ENCODE data around the gene KCNH2. TPM values are rescaled to one million over a fixed set of nuclear protein-coding genes. Genes with fewer than 3 reads are reported as not detected.

Gene KCNH2
- total and polyA plus RNA-seq, 2 experiments from 2014 or later = 2.6 to 14.7 TPM

DNA sequence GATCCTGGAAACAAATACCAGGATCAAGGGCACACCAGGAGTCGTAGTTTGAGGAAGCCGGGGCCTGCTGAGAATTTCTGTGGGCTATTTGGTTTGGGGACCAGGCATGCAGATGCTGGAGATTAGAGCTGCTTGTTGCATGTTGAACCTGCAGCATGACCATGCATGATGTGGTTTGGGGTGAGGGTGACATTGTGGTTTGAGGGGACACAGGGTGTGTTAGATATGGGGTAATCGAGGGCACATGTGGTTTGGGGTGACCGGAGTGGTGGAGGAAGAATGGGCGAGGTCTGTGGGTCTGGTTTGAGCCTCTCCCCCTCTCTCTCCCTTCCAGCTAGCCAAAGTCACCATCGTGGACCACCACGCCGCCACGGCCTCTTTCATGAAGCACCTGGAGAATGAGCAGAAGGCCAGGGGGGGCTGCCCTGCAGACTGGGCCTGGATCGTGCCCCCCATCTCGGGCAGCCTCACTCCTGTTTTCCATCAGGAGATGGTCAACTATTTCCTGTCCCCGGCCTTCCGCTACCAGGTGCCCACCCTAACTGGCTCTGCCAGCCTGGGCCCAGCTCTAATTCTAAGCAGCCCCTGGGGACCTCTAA is 22.9 kb upstream of the KCNH2 start (continued):
- TF ChIP-seq, protein P1, sequence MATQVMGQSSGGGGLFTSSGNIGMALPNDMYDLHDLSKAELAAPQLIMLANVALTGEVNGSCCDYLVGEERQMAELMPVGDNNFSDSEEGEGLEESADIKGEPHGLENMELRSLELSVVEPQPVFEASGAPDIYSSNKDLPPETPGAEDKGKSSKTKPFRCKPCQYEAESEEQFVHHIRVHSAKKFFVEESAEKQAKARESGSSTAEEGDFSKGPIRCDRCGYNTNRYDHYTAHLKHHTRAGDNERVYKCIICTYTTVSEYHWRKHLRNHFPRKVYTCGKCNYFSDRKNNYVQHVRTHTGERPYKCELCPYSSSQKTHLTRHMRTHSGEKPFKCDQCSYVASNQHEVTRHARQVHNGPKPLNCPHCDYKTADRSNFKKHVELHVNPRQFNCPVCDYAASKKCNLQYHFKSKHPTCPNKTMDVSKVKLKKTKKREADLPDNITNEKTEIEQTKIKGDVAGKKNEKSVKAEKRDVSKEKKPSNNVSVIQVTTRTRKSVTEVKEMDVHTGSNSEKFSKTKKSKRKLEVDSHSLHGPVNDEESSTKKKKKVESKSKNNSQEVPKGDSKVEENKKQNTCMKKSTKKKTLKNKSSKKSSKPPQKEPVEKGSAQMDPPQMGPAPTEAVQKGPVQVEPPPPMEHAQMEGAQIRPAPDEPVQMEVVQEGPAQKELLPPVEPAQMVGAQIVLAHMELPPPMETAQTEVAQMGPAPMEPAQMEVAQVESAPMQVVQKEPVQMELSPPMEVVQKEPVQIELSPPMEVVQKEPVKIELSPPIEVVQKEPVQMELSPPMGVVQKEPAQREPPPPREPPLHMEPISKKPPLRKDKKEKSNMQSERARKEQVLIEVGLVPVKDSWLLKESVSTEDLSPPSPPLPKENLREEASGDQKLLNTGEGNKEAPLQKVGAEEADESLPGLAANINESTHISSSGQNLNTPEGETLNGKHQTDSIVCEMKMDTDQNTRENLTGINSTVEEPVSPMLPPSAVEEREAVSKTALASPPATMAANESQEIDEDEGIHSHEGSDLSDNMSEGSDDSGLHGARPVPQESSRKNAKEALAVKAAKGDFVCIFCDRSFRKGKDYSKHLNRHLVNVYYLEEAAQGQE (IDR thresholded peaks at IDR 0.05; ENCODE audit: unreplicated experiment) = no peak
- TF ChIP-seq EZH2phosphoT487 (IDR thresholded peaks at IDR 0.05; ENCODE audit: unreplicated experiment) (no peak), ZNF331 (CRISPR knock-in tag; IDR thresholded peaks at IDR 0.05; ENCODE audit: low read depth) (no peak)

- Histone ChIP-seq H3K36me3 (ENCODE audit: insufficient read depth) (no peaks in the 10 kb centered on the region), H3K4me1 (ENCODE audit: insufficient read depth) (no peaks in the 10 kb centered on the region), H3K9me2 (ENCODE audit: insufficient read depth) (no peaks in the 10 kb centered on the region), H3K4me3 (no peak overlapping the region), H4K20me1 (replicated peaks; ENCODE audit: insufficient read depth) (no peaks in the 10 kb centered on the region), H3K4me2 (no peak overlapping the region), H2AFZ (no peak overlapping the region), H3K27ac (ENCODE audit: low read depth) (no peak overlapping the region), H3K79me2 (replicated peaks; ENCODE audit: insufficient read depth) (no peaks in the 10 kb centered on the region), H3K27me3 (ENCODE audit: insufficient read depth) (no peaks in the 10 kb centered on the region), H3F3A (replicated peaks; ENCODE audit: low read depth) (no peaks in the 10 kb centered on the region)
- H3K4me1 Mint-ChIP-seq = peaks cover 4% of the 10 kb centered on the region; the same call in 2 of the 3 replicates
- H3K36me3 Mint-ChIP-seq (ENCODE audit: low read depth) = no peaks in the 10 kb centered on the region; the same call in 2 of the 3 replicates
- peaks cover 11% of the 10 kb centered on the region for H3K27me3 Mint-ChIP-seq (ENCODE audit: insufficient read depth, low read depth, poor library complexity)
- H3K4me3 Mint-ChIP-seq = no peak overlapping the region
- H3K9me3 Mint-ChIP-seq = no peaks in the 10 kb centered on the region
- ATAC-seq = no peak
- DNase-seq (ENCODE audit: low spot score) = no peak
- H3K27ac Mint-ChIP-seq = no peak overlapping the region
- TF ChIP-seq CREB1 (CRISPR knock-in tag; IDR thresholded peaks at IDR 0.05; ENCODE audit: low read depth) (no peak), EZH2phosphoT487 (IDR thresholded peaks at IDR 0.05; ENCODE audit: unreplicated experiment) (no peak), STAT1 (IDR thresholded peaks at IDR 0.05; ENCODE audit: unreplicated experiment) (no peak), POLR2AphosphoS5 (IDR thresholded peaks at IDR 0.05; ENCODE audit: low read depth) (no peak), ZNF331 (CRISPR knock-in tag; IDR thresholded peaks at IDR 0.05; ENCODE audit: low read depth) (no peak), ZNF114 (CRISPR knock-in tag; IDR thresholded peaks at IDR 0.05) (no peak), JUNB (IDR thresholded peaks at IDR 0.05; ENCODE audit: unreplicated experiment) (no peak), EZH2 (IDR thresholded peaks at IDR 0.05; ENCODE audit: low read depth, unreplicated experiment) (no peak), NANOG (IDR thresholded peaks at IDR 0.05; ENCODE audit: borderline replicate concordance) (no peak)
- TF ChIP-seq, protein P1 (IDR thresholded peaks at IDR 0.05; ENCODE audit: unreplicated experiment) = no peak
- TF ChIP-seq, protein P2, sequence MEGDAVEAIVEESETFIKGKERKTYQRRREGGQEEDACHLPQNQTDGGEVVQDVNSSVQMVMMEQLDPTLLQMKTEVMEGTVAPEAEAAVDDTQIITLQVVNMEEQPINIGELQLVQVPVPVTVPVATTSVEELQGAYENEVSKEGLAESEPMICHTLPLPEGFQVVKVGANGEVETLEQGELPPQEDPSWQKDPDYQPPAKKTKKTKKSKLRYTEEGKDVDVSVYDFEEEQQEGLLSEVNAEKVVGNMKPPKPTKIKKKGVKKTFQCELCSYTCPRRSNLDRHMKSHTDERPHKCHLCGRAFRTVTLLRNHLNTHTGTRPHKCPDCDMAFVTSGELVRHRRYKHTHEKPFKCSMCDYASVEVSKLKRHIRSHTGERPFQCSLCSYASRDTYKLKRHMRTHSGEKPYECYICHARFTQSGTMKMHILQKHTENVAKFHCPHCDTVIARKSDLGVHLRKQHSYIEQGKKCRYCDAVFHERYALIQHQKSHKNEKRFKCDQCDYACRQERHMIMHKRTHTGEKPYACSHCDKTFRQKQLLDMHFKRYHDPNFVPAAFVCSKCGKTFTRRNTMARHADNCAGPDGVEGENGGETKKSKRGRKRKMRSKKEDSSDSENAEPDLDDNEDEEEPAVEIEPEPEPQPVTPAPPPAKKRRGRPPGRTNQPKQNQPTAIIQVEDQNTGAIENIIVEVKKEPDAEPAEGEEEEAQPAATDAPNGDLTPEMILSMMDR (conservative IDR thresholded peaks at IDR 0.05; ENCODE audit: low read depth in 2 of 2) = no peak
- TF ChIP-seq, protein P3, sequence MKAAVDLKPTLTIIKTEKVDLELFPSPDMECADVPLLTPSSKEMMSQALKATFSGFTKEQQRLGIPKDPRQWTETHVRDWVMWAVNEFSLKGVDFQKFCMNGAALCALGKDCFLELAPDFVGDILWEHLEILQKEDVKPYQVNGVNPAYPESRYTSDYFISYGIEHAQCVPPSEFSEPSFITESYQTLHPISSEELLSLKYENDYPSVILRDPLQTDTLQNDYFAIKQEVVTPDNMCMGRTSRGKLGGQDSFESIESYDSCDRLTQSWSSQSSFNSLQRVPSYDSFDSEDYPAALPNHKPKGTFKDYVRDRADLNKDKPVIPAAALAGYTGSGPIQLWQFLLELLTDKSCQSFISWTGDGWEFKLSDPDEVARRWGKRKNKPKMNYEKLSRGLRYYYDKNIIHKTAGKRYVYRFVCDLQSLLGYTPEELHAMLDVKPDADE (IDR thresholded peaks at IDR 0.05) = no peak
Observed at GRCh38 chr7:150999497-151000230, 21.5 kb upstream of the KCNH2 start.

All from GM23338 (cell line).